ENCODE results near the gene SMG6.
"Not testable (repeated sequence)": the region's sequence is repeated elsewhere in the genome, so short reads cannot be mapped to it uniquely, and the experiment has no call there.

- not testable (repeated sequence) for TF ChIP-seq CTCF (IDR thresholded peaks at IDR 0.05; ENCODE audit: insufficient read depth, low read length, poor library complexity, severe bottlenecking); EZH2phosphoT487 (conservative IDR thresholded peaks at IDR 0.05; ENCODE audit: low read length)
Measured at GRCh38 chr17:2142682-2143081, 160.9 kb downstream of the SMG6 start.
